ENCODE measurements around the gene MMP24OS. TPM values are rescaled to one million over a fixed set of nuclear protein-coding genes. Genes with fewer than 3 reads are reported as not detected.
A peak's percentile ranks its signal among the peaks of the same experiment; 100 is the strongest.

MMP24OS gene
- total RNA-seq, 6 donors from 2014 or later = 27.8 to 145 (median 42.6) TPM

DNA sequence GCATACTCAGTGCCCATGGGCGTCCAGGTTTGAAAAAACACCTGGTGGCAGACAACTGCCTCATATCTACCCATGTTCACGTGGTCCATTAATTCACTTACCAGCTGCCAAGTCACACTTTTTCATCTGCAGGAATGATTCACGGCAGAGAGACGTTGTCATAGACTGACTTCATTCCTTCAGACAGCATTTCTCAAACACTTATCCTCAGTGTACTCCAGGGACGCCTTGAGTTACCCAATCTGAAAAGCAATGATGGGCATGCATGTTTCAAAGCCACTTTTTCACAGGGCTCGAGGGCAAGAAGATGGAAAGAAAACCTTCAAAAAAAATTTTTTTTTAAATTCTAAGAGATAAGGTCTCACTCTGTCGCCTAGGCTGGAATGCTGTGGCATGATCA lies 6.0 kb downstream of the MMP24OS start:
- Histone ChIP-seq H3K4me1 (peaks cover 10 to 27% (median 16%) of the 10 kb centered on the region in 4 donors), H3K4me3 (no peak overlapping the region), H3K9me3 (no peaks in the 10 kb centered on the region), H3K36me3 (peaks cover 0 to 86% (median 47%) of the 10 kb centered on the region in 4 donors), H3K27me3 (no peaks in the 10 kb centered on the region), H3K27ac (peak overlapping the region in 1 of 4 donors; percentile 30)
- TF ChIP-seq POLR2A (IDR thresholded peaks at IDR 0.05) (no peak), POLR2AphosphoS5 (IDR thresholded peaks at IDR 0.05) (no peak), EP300 (IDR thresholded peaks at IDR 0.05) (no peak)
- TF ChIP-seq, protein P1, sequence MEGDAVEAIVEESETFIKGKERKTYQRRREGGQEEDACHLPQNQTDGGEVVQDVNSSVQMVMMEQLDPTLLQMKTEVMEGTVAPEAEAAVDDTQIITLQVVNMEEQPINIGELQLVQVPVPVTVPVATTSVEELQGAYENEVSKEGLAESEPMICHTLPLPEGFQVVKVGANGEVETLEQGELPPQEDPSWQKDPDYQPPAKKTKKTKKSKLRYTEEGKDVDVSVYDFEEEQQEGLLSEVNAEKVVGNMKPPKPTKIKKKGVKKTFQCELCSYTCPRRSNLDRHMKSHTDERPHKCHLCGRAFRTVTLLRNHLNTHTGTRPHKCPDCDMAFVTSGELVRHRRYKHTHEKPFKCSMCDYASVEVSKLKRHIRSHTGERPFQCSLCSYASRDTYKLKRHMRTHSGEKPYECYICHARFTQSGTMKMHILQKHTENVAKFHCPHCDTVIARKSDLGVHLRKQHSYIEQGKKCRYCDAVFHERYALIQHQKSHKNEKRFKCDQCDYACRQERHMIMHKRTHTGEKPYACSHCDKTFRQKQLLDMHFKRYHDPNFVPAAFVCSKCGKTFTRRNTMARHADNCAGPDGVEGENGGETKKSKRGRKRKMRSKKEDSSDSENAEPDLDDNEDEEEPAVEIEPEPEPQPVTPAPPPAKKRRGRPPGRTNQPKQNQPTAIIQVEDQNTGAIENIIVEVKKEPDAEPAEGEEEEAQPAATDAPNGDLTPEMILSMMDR (IDR thresholded peaks at IDR 0.05) = no peak
- peak in 1 of 2 donors; percentile 1 for ATAC-seq (ENCODE audit: low FRiP score in 2 of 2)
- no peak for DNase-seq
- 74 to 76% methylated on average over 7 of the region's 7 CpGs for WGBS, 2 donors

DNA sequence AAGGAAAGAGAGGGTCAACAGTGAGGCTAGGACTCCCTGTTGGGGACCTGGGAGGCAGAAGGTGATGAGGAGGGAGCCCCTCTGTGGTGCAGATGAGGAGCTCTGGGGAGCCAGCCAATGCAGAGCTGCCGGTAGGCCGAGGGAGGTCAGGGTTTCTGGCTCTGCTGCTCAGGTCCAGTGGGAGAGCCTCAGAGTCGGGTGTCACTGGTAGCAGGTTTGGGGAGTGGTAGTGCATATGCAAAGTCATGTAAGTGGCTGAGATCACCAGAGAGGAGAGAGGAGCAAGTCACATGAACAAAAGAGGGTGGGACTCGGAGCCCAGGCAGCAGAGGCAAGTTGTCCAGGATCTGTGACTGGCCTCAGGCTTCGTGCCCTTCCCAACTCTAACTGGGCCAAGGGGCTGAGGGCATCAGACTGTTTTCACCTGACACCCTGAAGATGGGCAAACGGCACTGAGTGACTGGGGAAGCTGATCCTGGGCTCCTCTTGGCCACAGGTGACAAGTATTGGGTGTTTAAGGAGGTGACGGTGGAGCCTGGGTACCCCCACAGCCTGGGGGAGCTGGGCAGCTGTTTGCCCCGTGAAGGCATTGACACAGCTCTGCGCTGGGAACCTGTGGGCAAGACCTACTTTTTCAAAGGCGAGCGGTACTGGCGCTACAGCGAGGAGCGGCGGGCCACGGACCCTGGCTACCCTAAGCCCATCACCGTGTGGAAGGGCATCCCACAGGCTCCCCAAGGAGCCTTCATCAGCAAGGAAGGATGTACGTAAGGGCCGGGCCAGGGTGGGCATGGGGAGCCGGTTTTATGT lies 6.6 kb downstream of the MMP24OS start:
- ATAC-seq (ENCODE audit: low FRiP score in 2 of 2) (no peak), DNase-seq (peak in 1 of 2 donors; percentile 79)
- H3K27ac ChIP-seq = peak overlapping the region in 1 of 4 donors; percentile 30
- H3K36me3 ChIP-seq = peaks cover 0 to 91% (median 50%) of the 10 kb centered on the region in 4 donors
- H3K27me3 ChIP-seq = no peaks in the 10 kb centered on the region
- H3K4me3 ChIP-seq = no peak overlapping the region
- WGBS, 2 donors = 82 to 90% methylated on average over 8 to 20 of the region's 20 CpGs
- TF ChIP-seq EP300 (IDR thresholded peaks at IDR 0.05) (no peak), POLR2AphosphoS5 (IDR thresholded peaks at IDR 0.05) (no peak), POLR2A (IDR thresholded peaks at IDR 0.05) (no peak)
- TF ChIP-seq, protein P1 (IDR thresholded peaks at IDR 0.05) = no peak
- H3K4me1 ChIP-seq = peaks cover 4 to 21% (median 10%) of the 10 kb centered on the region in 4 donors
- no peaks in the 10 kb centered on the region for H3K9me3 ChIP-seq

DNA sequence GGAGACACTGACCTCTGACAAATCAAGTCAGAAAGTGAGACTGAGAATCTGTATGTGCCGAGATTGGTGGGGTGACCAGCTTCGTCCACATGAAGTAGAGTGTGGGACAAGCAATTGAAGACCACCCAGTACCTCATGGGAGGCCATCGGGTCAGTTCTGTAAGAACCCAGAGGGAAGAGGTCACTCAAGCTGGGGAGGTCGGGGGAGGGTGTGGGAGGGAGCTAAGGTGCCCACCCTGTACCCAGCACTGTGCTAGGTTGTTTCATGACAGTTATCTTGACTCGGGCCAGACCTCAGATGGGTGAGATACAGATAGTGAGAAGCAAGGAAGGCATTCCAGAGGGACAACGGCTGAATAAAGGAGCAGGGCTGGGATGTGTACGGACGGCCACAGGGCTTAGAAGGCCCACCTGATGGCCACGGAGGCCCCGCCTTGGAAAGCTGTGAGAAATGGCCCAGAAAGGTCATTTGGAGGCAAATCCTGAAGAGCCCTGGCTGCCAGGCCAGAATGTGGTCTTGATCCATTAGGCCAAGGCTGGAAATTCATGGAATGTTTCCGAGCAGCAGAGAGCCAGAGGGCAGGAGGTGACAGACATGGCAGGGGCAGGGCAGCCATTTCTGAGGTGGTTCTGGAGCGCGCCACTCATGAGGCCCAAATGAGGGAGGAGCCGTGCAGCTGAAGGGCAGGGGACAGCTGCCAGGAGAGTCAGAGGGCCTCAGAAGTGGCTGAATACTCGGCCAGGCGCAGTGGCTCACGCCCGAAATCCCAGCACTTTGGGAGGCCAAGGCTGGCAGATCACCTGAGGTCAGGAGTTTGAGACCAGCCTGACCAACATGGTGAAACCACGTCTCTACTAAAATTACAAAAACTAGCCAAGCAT lies 7.7 kb downstream of the MMP24OS start:
- WGBS, 2 donors = 88% methylated on average over 19 of the region's 19 CpGs
- Histone ChIP-seq H3K4me3 (no peak overlapping the region), H3K27ac (peak overlapping the region in 2 of 4 donors; percentile 5 to 30), H3K27me3 (no peaks in the 10 kb centered on the region), H3K36me3 (peaks cover 0 to 89% (median 46%) of the 10 kb centered on the region in 4 donors), H3K9me3 (no peaks in the 10 kb centered on the region), H3K4me1 (peaks cover 0 to 12% (median 1%) of the 10 kb centered on the region in 4 donors)
- DNase-seq (no peak), ATAC-seq (ENCODE audit: low FRiP score in 2 of 2) (no peak)
- TF ChIP-seq POLR2AphosphoS5 (IDR thresholded peaks at IDR 0.05) = no peak
- TF ChIP-seq, protein P1 (IDR thresholded peaks at IDR 0.05) = no peak
- TF ChIP-seq POLR2A (IDR thresholded peaks at IDR 0.05) = no peak
- TF ChIP-seq EP300 (IDR thresholded peaks at IDR 0.05) = no peak

DNA sequence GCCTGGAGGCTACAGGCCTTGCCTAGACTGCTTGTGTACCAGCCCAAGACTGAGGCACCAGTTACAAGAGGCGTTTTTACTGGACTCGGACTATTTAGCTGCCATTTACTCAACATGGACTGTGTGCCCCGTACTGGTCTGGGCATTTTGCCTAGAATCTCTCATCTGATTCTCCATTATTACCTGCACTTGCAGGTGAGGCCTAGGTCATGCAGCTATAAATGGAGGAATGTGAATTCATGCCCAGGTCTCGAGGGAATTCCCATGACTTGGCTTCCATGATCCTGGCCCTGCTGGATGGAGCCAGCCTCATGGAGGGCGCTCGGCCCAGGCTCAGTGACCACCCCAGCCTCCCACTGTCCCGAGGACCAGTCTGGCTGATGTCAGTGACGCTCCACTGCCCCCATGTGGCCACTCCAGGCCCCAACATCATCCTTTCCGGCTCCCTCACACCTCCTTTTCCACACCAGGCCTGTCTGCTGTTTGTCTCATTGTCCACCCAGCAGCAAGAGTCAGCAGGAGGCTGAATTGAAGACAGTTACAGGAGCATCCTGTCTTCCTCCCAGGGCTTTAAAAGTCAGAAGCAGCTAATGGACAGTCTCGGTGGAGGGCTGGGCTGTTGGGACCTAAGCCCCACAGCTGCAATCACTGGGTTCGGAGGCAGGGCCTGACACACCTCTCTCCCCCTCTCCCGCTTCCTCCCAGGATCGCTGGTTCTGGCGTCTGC lies 8.7 kb downstream of the MMP24OS start:
- H3K27me3 ChIP-seq = no peaks in the 10 kb centered on the region
- H3K27ac ChIP-seq = peak overlapping the region in 2 of 4 donors; percentile 5 to 44
- 54 to 57% methylated on average over 14 of the region's 14 CpGs for WGBS, 2 donors
- ATAC-seq (ENCODE audit: low FRiP score in 2 of 2) = peak; percentile 78 to 79
- DNase-seq = peak in 1 of 2 donors; percentile 65
- no peak overlapping the region for H3K4me3 ChIP-seq
- no peaks in the 10 kb centered on the region for H3K9me3 ChIP-seq
- H3K4me1 ChIP-seq = peaks cover 0 to 9% (median 1%) of the 10 kb centered on the region in 4 donors
- TF ChIP-seq, protein P1 (IDR thresholded peaks at IDR 0.05) = peak; percentile 46 to 81 (median 62)
- no peak for TF ChIP-seq POLR2A (IDR thresholded peaks at IDR 0.05)
- no peak for TF ChIP-seq POLR2AphosphoS5 (IDR thresholded peaks at IDR 0.05)
- no peak for TF ChIP-seq EP300 (IDR thresholded peaks at IDR 0.05)
- H3K36me3 ChIP-seq = peaks cover 0 to 78% (median 41%) of the 10 kb centered on the region in 4 donors
